GM21381 (cell line): ENCODE data around the gene CUX1.
"Not testable (repeated sequence)": the region's sequence is repeated elsewhere in the genome, so short reads cannot be mapped to it uniquely, and the experiment has no call there.

Experiments
- ATAC-seq: cut with Tn5 transposase; IDR thresholded peaks from one replicate; pipeline ENCODE4 v1.9.1; 2021; ENCODE audit warnings: mild to moderate bottlenecking, moderate library complexity; ENCODE audit not compliant: unreplicated experiment

Gene CUX1

DNA sequence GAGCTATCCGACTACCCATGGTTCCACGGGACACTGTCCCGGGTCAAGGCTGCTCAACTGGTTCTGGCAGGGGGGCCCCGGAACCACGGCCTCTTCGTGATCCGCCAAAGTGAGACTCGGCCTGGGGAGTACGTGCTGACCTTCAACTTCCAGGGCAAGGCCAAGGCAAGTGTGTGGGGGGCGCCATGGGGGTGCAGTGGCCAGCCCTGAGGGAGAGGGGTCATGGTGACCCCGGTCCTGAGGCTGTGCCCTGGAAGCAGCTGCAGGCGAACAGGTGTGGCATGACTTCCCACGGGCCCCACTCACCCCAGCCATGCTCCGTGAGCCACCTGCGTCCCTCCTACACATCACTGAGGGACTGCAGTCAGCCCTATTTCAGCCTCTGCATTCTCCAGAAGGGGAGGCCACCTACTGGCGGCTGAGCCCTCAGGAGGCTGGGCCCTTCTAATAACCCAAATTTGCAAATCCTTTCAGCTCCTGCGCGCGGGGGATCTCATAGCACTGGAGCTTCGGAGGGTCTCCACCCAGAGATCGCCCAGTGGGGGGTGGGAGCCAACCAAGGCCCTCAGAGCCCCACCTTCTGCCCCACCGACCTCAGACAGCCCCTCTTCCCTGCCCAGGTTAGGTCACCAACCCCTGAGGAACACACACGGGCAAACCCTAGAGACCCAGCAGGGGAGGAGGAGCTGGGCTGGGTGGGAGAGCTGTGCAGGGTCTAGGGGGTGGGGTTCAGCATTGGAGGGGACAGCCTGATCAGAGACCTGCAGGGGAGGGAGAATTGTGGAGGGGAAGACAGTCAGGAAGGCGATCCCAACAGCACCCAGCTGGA lies 500.0 kb downstream of the CUX1 start:
- no peak for ATAC-seq

DNA sequence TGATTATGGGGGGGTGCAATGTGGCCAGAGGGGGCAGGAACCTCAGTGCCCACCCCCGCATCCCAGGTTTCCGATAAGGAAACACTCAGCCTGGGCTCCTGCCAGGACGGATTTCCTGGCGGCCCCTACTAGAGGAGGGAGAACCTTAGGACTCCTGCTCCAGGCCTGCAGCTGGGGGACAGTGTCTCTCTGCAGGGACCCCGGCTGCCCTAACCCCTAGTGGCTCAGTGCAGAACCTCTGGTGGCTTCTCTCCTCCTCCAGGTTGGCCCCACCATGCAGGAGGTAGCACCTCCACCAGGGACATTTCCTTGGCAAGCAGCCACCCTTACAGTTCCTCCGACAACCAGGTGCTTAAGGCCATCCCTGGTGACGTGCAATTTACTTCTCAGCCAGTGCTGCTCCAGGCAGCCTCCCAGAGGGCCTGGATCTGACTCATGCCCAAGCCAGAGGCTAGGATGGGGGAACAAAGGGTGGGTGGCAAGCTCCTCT lies 501.1 kb downstream of the CUX1 start:
- ATAC-seq: no peak

DNA sequence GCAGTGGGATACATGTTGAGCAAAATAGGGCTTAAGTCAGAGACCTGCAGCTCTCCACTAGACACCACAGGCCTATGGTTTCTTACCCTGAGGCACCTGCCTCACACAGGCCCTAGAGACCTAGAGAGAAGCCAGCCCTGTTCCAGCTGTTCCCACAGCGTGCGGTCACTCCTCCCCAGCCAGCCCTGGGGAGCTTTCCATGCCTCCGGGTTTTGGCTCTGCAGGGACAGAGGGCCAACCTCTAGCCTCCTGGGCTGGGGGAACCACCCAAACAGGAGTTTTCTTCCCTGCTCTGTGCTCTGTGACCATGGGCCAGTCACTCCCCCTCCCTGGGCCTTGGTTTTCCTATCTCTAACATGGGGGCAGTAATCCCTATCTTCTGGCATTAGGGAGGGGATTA lies 502.2 kb downstream of the CUX1 start:
- no peak for ATAC-seq

DNA sequence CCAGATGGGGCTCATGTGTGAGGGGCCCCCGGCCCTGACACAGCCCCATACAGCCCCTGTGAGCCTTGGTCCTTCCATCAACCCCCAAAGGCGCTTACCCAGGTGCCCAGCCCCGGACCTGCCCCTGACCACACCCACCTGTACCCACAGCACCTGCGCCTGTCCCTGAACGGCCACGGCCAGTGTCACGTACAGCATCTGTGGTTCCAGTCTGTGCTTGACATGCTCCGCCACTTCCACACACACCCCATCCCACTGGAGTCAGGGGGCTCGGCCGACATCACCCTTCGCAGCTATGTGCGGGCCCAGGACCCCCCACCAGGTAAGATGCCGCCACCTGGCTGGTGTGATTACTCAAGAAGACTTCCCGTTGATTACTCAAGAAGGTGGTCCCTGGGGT lies 502.8 kb downstream of the CUX1 start:
- no peak for ATAC-seq

DNA sequence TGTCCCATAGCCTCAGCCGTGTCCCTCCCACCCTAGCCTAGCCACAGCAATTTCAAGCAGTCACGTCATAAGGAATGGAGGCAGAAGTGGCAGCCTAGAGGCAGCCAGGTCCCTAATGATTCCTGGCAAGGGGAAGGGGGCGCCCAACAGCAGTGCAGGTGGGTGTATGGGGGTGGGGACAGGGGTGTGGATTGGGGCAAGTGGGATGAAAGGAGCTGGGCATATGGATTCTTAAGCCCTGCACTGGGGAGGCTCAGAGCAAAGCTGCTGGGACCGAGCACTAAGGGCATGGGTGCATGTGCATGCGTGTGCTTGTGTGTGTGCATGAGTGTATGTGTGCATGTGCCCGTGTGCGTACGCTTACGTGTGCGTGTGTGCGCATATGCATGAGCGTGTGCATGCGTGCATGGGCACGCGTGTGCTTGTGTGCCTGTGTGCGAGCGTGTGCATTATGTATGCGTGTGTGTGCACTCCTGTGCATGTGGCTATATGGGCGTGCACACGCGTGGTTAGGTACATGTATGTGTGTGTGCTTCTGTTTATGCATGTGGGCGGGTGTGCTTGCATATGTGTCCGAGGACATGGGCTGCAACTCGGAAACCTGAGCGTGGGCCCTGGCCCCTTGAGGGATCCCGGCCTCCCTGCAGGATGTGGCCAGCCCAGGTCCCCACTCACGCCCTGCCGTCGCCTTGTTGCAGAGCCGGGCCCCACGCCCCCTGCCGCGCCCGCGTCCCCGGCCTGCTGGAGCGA lies 503.4 kb downstream of the CUX1 start:
- ATAC-seq: no peak

DNA sequence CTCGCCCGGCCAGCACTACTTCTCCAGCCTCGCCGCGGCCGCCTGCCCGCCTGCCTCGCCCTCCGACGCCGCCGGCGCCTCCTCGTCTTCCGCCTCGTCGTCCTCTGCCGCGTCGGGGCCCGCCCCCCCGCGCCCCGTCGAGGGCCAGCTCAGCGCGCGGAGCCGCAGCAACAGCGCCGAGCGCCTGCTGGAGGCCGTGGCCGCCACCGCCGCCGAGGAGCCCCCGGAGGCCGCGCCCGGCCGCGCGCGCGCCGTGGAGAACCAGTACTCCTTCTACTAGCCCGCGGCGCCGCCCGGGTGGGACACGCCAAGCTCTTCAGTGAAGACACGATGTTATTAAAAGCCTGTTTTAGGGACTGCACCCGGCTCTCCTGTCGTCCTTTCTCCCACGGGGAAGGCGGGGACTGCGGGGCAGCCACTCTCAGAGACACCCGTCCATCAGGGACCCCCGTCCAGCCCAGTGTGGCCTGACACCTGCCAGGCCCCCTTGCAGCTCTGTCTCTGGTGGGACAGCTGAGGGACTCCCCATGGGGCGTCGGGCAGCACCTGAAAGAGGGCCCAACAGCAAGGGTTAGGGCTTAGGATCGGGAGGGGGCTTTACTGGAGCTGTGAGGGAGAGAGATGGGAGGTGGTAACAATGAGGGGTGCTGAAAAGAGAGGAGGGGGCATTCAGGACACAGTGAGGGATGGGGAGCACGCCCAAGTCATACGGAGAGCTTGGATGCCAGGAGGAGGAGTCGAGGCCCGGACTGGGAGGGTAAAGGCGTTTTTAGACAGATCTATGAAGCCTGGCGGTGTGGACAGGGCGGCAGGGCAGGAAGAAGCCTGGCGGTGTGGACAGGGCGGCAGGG lies 504.1 kb downstream of the CUX1 start:
- ATAC-seq: no peak

DNA sequence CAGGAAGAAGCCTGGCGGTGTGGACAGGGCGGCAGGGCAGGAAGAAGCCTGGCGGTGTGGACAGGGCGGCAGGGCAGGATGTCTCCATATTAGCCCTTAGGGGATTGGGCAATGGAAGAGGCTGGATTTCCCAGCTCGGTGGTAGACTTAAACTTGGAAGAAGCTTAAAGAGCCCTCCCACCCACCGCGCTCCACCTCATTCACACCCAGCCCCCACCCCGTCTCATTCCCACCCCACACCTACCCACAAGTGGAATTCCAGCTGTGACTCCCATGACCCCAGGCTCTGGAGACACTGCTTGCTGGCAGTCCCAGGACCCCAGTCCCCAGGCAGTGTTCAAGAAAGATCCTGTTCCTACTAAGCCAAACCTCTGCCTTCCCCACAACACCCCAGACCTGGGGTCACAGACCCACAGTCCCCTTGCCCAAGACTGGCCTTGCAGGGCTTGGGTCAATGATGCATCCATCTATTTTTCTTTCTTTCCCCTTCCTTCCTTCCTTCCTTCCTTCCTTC lies 504.8 kb downstream of the CUX1 start:
- ATAC-seq: no peak

DNA sequence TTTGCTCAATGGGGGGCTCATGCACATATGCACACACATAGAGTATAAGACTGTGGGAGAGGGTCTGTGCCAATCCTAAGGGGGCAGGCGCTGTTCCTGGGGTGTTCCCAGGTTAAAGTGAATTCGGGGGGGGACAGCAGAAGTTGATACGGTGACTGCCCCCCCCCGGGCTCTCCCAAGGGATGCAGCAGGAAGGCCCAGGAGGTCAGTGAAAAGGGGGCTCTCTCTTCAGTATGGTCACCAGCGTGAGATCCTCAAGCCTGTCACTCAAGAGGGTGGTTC lies 506.4 kb downstream of the CUX1 start:
- no peak for ATAC-seq

DNA sequence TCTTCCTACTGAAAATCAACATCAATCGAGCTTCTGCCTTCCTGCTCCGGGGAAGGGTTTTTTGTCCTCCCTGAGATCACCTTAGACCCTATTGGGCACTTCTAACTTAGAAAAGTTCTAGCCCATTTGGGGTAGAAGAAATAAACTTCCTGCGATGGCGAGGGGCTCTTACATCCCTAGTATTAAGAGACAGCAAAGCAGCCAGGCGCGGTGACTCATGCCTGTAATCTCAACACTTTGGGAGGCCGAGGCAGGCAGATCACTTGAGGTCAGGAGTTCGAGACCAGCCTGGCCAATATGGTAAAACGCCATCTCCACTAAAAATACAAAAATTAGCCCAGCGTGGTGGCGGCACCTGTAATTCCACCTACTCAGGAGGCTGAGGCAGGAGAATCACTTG lies 507.7 kb downstream of the CUX1 start:
- not testable (repeated sequence) for ATAC-seq

DNA sequence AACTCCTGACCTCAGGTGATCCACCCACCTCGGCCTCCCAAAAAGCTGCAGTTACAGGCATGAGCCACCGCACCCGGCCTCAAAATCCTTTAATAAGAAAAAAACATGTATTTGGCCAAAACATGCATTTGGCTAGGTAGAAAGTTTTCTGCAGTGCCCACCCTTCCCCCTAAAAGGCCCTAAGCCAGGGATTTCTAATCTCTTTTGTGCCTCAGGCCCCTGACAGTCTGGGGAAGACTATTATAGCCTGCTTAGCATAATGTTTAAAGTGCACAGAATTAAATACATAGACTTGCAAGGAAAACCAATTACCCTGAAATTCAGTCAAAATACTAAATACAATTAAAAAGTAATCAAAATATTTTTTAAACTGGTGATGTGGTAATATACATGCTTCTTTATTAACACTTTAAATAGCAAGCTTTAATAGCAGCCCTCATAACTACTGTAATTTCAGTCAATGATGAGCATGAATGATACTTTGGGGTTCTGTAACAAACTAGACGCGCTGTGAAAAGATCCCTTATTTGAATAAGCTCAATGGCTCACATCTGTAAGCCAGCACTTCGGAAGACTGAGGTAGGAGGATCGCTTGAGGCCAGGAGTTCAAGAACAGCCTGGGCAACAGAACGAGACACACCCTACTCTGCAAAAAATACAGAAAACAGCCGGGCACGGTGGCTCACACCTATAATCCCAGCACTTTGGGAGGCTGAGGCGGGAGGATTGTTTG lies 508.9 kb downstream of the CUX1 start:
- no peak for ATAC-seq

DNA sequence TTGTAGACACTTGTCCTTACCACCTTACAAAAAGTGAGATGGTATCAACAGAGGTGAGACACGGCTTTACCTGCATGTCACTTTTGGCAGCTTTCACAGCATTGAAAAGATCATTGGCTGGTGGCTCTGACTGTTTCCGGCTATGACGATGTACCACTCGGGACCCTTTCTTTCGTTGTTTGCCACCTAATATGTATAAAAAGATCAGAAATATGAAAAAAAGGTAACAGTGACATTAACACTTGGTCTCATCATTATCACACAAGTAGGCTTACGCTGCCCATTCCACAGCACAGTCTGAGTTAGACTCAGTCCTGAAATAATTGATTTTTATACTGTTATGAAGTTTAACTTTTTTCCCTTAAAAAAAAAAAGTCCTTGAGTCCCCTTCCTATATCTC lies 509.8 kb downstream of the CUX1 start:
- not testable (repeated sequence) for ATAC-seq

DNA sequence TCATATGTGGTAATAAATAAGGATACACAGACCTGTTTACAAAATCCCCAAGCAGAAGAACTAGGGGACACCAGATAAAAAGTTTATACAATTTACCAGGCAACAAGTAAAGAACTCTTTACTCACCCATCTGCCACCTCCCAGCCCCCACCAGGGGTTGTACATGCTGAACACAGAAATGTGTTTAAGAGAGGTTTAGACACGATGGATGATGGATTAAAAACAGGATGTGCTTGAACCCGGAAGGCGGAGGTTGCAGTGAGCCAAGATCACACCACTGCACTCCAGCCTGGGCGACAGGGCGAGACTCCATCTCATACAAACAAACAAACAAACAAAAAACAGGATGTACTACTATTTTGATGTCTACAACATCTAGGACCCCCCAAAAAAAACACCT lies 511.4 kb downstream of the CUX1 start:
- ATAC-seq: not testable (repeated sequence)

DNA sequence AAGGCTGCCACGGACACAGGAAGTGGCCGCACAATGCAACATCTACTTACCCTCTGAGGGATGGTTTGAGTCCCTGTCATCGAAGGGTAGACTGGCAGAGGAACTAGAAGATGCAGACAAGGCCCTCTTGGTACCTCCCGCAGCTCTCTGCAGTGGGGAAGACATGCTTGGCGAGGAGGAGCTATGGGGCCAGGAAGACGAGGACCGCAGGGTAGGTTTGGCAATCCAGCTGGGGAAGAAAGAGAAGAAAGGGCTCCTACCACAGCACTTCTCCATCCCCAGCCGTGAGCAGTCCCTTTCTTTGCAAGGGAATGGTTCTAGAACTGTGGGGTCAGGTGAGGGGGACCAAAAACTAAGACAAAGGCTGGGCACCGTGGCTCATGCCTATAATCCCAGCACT lies 511.9 kb downstream of the CUX1 start:
- not testable (repeated sequence) for ATAC-seq

DNA sequence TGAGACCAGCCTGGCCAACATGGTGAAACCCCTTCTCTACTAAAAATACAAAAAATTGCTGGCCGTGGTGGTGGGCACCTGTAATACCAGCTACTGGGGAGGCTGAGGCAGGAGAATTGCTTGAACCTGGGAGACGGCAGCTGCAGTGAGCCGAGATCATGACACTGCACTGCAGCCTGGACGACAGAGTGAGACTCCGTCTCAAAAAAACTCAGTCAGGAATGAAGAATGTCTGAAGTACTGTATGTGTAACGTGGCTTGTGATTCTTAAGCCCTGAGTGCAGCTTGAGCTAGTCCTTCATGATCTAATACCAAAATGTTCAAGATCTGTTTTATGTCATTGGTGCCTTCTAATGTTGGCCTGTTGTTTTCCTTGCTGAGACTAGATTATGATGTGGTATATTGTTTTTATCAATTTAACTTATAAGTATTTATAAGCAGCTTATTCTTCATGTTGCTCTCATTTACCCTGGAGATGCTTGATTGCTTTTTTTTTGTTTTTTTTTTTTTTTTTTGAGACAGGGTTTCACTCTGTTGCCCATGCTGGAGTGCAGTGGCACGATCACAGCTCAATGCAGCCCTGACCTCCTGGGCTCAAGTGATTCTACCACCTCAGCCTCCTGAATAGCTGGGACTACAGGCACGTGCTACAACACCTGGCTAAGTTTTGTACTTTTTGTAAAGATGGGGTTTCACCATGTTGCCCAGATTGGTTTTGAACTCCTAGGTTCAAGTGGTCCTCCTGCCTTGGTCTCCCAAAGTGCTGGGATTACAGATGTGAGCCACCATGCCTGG lies 513.4 kb downstream of the CUX1 start:
- ATAC-seq: not testable (repeated sequence)
